AG09319 (cell line): ENCODE measurements around the gene CARD10.

ENCODE experiments used
- DNase-seq: peaks from one replicate; pipeline ENCODE4 v3.0.0-alpha.2; 2010; ENCODE audit warnings: low read depth; ENCODE audit errors: extremely low read depth
- TF ChIP-seq, protein P1 (sequence below): IDR thresholded peaks from 2 replicates; pipeline ENCODE4 v1.5.1; 2011; ENCODE audit warnings: low read depth, mild to moderate bottlenecking, inconsistent platforms, low read length, moderate library complexity

The CARD10 gene

DNA sequence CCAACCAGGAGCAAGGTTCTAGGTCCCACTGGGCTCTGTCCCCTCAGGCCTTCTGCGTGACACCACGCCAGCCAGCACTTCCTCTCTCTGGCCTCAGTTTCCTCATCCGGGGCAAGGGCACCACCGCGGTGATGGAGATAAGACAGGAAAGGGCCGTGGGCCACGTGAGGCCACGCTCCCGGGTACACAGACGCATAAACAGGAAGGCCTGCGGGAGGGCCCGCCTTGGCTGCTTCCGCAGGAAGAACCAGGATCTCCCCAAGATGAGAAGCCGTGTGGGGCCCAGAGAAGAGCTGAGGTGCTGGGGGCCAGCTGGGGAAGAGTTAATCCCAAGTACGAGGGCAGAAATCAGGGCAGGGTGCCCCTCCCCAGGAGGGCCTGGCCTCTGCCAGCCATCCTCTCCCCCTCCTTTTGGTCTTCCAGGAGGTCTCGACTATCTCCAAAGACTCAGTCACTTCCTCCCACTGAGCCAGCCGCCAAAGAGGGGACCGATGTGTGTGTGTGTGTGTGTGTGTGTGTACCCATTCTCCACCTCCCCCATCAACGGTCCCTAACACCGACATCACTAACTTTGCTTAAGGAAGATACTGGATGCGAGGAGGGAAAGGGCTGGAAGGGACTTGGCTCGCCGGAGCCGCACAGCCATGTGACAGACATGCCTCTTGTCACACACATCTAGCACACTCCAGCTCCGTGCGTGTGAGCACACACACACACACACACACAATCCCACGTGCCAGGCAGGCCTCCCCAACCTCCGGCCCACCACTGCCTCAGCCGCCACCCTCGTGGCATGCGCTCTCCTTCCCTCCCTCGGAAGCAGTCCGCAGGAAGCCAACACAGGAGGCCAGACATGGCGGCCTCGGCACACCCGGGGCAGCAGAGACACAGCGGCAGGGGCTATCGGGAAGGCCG is 34.5 kb downstream of the CARD10 start:
- TF ChIP-seq, protein P1, sequence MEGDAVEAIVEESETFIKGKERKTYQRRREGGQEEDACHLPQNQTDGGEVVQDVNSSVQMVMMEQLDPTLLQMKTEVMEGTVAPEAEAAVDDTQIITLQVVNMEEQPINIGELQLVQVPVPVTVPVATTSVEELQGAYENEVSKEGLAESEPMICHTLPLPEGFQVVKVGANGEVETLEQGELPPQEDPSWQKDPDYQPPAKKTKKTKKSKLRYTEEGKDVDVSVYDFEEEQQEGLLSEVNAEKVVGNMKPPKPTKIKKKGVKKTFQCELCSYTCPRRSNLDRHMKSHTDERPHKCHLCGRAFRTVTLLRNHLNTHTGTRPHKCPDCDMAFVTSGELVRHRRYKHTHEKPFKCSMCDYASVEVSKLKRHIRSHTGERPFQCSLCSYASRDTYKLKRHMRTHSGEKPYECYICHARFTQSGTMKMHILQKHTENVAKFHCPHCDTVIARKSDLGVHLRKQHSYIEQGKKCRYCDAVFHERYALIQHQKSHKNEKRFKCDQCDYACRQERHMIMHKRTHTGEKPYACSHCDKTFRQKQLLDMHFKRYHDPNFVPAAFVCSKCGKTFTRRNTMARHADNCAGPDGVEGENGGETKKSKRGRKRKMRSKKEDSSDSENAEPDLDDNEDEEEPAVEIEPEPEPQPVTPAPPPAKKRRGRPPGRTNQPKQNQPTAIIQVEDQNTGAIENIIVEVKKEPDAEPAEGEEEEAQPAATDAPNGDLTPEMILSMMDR = no peak

DNA sequence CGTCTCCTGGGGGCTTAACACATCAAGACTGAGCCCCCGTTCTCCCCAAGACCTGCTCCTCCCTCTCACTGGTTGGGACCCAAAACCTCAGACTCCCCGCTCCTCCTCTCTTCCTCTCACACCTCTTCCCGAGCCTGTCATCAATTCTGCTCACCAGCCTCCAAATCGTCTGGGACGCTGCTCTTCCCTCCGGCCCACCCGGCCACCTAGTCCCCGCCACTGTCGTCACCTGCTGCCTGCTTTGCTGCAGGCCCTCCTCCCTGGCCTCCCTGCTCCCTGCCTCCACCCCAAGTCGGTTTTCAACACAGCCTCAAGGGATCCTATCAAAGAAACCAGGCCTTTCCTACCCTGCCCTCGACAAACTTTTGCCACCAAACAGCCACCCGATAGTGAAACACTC is 36.2 kb downstream of the CARD10 start:
- TF ChIP-seq, protein P1 = no peak
- DNase-seq = no peak

More for the DNA sequence above, 34.5 kb downstream of the CARD10 start:
- DNase-seq = no peak

DNA sequence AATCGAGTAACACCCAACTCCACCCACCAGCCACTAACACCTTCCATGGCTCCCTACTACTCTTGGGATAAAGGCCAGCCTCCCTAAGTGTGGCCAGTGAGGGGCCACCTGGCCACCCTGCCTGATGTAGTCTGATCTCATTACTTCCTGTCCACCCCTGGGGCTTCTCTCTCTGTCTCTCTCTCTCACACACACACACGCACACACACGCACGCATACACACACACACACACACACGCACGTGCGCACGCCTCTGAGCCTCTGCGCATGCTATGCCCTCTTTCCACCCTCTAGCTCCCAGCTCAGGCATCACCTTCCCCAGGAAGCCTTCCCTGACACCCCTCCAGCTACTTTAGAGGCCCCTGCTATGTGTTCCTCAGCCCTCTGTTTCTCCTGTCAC is 37.0 kb downstream of the CARD10 start:
- DNase-seq = no peak
- TF ChIP-seq, protein P1 = no peak

DNA sequence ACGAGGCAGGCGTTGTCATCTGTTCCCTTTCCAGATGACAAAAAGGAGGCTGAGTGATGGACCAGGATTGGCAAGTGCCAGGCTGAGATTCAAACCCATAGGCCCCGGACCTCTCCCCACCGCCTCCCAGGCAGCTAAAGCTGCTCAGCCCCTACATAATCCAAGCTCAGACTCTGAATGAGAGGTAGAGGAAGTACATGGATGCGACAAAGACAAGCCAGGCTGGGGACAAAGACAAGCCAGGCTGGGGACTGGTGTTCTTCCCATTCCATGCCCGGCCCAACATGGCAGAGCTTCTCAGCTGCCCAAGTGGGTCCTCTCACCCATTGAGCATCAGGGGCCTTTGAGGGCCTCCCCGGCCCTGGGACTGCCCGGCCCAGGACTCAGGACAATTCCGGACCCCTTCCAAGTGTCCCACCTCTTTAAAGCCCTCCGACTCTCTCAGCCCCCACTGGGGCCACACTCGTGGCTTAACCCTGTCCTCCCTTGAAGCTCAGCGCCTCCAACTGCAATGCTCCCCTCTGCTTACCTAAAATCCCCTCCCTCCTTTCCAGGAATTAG is 37.8 kb downstream of the CARD10 start:
- no peak for DNase-seq
- TF ChIP-seq, protein P1 = no peak

DNA sequence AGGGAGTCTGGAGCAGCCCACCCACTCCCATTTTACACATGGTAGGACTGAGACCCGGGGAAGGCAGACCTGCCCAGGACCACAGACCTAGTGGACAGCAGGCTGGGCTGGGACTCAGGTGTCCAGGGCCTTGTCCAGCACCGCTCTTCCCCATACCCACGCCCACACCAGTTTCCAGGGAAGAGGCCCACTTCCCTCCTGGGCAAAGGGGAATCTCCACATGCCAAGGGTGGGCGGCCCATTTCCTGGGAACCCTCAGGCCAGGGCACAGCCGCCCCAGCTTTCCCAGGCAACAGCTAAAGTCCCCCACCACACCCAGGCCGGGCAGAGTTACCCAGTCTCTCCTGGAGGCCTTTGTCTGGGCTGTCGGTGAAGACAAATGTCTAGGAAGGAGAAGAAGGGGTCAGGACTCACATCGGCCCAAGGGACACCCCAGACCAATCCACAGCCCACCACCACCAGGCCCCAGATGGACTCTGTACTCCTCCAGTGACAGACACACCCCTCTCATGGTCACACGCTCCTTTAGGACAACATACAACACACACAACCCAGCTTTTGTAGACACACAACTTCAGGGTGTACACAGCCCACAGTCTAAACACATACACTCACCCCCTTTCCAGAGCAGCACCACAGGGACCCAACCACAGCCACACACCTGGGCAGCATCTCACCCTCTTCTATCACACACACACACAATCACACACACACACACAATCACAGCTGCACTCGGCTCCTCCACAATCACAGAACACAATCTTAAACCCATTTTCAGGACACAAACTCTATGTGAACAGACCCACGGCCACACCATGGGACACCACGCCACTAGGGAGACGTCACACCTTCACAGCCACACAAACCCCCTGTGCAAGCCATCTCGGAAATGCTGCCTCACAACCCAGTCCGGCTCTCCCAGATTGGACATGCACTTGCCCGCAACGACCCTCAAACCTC is 38.5 kb downstream of the CARD10 start:
- no peak for DNase-seq
- TF ChIP-seq, protein P1 = no peak

DNA sequence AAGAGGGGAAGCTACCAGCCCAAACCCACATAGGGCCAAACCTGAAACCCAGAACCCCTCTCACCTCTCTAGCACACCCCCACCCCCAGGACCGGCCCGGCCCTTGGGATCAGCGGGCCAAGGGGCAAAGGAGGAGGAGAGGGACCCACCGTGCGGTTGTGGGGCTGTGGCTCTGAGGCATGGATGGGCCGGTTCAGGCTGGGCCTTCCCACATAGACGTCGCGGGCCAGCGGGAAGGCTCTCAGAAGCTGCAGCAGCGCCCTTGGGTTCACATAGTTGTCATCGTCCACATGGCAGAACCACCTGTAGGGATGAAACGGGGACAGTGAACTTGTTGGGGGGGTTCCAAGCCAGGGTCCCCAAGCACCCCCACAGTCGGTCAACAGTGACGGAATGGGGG is 40.0 kb downstream of the CARD10 start:
- TF ChIP-seq, protein P1 = no peak
- DNase-seq = no peak
